Measurements from ENCODE around the gene NELFA.

GRCh38 chr4:1983846-1984405 is 24.8 kb downstream of the NELFA start:
- TF ChIP-seq CTCF (IDR thresholded peaks at IDR 0.05; ENCODE audit: insufficient read depth, low read length, poor library complexity, severe bottlenecking) = no peak
- no peak for TF ChIP-seq EZH2phosphoT487 (conservative IDR thresholded peaks at IDR 0.05; ENCODE audit: low read length)

All from SU-DHL-6 (cell line).